GM18868 (cell line): Measurements from ENCODE around the gene LHB.
"Not testable (repeated sequence)": the region's sequence is repeated elsewhere in the genome, so short reads cannot be mapped to it uniquely, and the experiment has no call there.

Experiments used
- ATAC-seq: cut with Tn5 transposase; IDR thresholded peaks from one replicate; pipeline ENCODE4 v1.9.1; 2021; ENCODE audit warnings: mild to moderate bottlenecking, moderate library complexity; ENCODE audit not compliant: unreplicated experiment

LHB gene

DNA sequence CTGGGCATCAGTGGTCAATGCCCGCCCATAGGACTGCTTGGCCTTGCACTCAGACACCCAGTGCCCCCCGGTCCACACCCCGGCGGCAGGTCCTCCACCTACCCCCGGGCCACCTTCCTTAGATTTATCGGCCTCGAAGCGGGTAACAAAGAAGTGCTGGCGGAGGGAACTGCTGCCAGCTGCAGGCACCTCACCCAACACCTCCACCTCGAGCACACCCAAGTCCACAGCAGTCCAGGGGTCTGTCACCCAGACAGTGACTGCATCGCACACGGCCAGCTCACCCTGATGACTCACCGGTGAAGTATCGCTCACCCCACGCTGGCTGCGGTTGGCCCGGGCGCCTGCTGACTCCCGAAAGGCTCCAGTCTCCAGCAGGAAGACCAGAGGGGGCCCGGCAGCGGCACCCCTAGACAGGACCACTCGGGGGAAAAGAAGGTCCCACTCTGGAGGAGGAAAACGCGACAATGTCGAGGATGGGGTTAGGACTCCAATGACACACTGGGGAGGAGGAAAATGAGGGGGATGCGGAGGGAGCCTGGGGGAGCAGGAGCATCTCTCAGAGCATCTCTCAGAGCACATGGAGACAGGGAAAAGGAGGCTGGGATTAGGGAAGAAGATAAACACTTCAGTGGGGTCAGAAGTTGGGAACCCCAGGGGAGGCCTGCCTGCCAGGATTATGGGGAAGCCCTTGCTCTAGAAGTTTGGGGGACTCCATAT is 21.8 kb upstream of the LHB start:
- ATAC-seq: not testable (repeated sequence)

DNA sequence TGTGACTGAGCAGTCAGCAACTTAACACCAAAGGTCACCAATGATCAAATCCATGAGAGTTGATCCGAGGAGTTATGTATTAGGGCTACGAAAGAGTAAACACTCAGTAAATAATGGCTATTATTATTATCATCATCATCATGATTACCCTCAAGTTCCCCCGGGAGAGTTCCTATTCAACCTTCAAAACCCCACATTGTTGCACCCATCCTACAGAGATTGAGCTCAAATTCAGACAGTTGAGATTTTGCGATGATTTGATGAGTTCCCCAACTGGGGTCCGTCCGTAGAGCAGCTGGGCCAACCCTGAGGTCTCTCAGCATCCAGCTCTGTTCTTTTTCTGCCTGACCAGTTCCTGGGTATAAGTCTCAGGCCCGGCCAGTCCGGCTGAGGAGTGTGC is 21.2 kb upstream of the LHB start:
- not testable (repeated sequence) for ATAC-seq

DNA sequence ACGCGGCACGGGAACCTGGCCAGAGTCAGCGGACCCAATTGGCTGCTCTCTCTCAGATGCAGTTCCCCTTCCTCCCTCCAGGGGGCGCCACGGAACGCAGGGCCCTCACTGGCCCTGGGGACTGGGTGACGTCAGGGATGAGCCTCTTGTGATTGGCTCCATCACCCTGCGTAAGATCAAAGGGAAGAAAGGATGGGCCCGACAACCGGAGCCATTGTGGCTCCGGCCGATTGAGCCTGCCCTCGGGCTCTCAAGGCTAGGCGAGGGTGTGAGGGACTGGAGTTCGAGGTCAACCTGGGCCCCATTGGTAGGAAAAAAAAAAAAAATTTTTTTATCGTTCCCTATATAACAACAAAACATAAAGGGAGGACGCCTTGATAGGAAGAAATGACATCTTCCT is 19.9 kb upstream of the LHB start, which contains the start of gene CGB1:
Gene CGB1 (minus strand): TSS at position 81 of the 400 bp plus-strand sequence. CDS start 184 bp downstream, outside the sequence.
- not testable (repeated sequence) for ATAC-seq

DNA sequence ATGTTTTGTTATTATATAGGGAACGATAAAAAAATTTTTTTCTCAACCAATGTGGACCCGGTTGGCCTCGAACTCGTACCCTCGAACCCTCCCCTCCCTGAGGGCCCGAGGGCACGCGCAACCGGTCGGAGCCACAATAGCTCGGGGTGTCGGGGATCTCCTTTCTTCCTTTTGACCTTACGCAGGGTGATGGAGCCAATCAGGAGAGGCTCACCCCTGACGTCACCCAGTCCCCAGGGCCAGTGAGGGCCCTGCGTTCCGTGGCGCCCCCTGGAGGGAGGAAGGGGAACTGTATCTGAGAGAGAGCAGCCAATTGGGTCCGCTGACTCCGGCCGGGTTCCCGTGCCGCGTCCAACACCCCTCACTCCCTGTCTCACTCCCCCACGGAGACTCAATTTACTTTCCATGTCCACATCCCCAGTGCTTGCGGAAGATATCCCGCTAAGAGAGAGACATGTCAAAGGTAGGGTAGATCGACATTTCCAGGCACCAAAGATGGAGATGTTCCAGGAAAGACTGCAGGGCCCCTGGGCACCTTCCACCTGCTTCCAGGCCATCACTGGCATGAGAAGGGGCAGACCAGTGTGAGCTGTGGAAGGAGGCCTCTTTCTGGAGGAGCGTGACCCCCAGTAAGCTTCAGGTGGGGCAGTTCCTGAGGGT is 14.9 kb upstream of the LHB start, which contains the start of gene CGB2:
Gene CGB2 (plus strand): TSS at position 249 of the 660 bp plus-strand sequence. CDS start 206 bp downstream, at position 455.
- not testable (repeated sequence) for ATAC-seq

DNA sequence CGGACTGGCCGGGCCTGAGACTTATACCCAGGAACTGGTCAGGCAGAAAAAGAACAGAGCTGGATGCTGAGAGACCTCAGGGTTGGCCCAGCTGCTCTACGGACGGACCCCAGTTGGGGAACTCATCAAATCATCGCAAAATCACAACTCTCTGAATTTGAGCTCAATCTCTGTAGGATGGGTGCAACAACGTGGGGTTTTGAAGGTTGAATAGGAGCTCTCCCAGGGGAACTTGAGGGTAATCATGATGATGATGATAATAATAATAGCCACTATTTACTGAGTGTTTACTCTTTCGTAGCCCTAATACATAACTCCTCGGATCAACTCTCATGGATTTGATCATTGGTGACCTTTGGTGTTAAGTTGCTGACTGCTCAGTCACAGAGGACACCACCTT is 13.4 kb upstream of the LHB start:
- not testable (repeated sequence) for ATAC-seq

DNA sequence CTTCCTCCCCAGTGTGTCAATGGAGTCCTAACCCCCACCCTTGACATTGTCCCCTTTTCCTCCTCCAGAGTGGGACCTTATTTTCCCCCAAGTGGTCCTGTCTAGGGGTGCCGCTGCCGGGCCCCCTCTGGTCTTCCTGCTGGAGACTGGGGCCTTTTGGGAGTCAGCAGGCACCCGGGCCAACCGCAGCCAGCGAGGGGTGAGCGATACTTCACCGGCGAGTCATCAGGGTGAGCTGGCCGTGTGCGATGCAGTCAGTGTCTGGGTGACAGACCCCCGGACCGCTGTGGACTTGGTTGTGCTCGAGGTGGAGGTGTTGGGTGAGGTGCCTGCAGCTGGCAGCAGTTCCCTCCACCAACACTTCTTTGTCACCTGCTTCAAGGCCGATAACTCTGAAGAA is 12.9 kb upstream of the LHB start:
- ATAC-seq: not testable (repeated sequence)

DNA sequence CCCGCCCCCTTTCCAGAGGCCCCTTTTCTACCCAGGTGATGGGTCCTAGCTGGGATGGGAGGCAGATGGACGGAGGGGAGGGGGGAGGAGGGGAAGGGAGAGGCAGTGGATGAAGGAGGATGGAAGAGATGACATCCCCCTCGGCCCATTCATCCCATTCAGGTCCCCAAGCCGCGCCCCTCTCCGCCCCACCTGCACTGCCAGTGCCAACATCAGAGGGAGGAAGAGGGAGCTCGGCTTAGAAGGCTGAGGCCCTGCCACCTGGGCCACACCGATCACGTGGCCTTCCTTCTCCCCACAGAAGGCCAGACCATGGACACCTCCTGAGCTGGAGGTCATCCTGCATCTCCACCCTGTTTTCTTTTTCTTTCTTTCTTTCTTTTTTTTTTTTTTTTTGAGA is 11.8 kb upstream of the LHB start:
- not testable (repeated sequence) for ATAC-seq

DNA sequence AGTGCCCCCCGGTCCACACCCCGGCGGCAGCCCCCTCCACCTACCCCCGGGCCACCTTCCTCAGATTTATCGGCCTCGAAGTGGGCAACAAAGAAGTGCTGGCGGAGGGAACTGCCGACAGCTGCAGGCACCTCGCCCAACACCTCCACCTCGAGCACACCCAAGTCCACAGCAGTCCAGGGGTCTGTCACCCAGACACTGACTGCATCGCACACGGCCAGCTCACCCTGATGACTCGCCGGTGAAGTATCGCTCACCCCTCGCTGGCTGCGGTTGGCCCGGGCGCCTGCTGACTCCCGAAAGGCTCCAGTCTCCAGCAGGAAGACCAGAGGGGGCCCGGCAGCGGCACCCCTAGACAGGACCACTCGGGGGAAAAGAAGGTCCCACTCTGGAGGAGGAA is 8.7 kb upstream of the LHB start:
- ATAC-seq: not testable (repeated sequence)

DNA sequence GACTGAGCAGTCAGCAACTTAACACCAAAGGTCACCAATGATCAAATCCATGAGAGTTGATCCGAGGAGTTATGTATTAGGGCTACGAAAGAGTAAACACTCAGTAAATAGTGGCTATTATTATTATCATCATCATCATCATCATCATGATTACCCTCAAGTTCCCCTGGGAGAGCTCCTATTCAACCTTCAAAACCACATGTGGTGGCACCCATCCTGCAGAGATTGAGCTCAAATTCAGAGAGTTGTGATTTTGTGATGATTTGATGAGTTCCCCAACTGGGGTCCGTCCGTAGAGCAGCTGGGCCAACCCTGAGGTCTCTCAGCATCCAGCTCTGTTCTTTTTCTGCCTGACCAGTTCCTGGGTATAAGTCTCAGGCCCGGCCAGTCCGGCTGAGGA is 8.2 kb upstream of the LHB start:
- not testable (repeated sequence) for ATAC-seq

DNA sequence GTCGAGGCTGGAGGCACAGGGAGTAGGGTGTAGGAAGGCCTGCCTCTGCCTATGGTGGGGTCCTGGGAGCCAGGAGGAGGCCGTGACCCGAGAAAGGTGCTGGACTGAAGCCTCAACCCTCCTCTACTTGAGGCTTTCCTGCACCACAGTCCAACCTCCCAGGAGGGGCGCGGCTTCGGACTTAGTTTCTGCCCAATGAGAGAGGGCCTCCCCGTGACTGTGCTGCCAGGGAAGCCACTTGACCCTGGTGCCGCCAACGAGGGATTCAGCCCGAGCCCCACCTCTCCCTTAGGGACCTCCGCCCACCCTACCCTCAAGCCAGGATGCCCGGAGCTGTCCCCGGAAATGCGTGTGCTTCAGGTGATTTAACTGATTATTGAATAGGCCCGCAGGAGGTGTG is 7.3 kb upstream of the LHB start, which contains the start of gene CGB3:
Gene CGB3 (minus strand): TSS at position 101 of the 400 bp plus-strand sequence. CDS start 362 bp downstream, outside the sequence.
- not testable (repeated sequence) for ATAC-seq

DNA sequence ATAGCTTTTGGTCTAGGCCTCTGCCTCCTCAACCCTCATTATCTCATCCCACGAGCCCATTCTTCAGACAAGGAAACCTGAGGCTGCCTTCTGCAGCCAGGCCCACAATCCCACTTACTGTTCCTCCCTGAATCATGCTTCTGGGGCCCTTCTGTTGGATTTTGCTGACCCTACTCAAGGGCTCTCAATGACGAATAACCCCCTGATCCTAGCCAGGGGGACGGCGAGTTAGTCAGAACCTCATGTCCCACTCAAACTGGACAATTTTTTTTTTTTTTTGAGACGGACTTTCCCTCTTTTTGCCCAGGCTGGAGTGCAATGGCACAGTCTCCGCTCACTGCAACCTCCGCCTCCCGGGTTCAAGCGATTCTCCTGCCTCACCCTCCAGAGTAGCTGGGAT is 5.2 kb upstream of the LHB start:
- ATAC-seq: no peak

DNA sequence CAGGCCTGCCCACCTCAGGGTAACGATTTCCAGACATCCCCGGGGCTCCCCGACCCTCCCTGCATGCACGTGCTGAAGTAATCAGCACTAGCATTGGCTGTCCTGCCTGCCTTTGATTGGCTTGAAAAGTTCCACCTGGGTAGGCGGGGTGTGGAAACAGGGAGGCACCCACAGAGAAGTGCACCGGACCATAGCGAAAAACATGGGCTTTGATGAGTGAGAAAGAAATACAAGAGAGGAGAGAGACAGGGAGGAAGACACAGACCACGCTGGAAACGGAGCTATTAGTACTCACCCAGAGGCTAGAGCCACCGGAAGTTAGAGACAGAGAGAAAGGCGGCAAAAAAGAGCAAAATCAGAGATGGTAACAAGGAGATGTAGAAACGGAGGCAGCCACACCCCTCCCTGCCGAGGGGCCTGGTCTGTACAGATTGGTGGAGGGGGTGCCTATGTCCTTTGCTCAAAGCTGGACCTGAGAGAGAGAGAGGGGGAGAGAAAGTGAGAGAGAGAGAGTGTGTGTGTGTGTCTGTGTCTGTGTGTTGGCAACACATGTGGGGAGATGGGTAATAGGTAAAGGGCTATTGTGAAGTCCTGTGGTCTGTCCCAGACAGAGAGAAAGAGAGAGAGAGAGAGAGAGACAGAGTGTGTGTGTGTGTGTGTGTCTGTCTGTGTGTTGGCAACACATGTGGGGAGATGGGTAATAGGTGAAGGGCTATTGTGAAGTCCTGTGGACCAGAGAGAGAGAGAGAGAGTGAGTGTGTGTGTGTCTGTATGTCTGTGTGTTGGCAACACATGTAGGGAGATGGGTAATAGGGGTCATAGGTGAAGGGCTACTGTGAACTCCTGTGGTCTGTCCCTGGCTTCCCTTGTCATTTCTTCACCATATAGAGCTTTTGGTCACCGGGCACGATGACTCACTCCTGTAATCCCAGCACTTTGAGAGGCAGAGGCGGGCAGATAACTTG is 4.3 kb upstream of the LHB start:
- no peak for ATAC-seq

DNA sequence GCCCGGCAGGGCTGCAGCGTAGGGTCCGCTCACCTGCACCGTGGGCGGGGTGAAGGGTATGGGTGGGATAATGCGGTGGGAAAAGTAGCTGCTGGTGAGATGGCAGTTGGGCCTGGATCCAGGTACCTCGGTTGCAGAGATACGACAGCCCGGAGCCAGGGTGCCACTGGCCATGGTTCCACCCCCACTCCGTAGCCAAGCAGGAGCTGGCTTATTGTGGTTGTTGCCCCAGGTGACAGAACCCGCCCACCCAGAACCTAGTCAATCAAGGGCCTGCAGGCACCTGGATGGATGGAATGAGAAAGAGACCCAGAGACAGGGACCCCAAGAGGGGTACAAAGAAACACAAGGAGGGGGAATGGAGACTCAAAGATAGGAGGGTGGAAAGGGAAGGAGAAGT is 3.5 kb upstream of the LHB start:
- no peak for ATAC-seq

DNA sequence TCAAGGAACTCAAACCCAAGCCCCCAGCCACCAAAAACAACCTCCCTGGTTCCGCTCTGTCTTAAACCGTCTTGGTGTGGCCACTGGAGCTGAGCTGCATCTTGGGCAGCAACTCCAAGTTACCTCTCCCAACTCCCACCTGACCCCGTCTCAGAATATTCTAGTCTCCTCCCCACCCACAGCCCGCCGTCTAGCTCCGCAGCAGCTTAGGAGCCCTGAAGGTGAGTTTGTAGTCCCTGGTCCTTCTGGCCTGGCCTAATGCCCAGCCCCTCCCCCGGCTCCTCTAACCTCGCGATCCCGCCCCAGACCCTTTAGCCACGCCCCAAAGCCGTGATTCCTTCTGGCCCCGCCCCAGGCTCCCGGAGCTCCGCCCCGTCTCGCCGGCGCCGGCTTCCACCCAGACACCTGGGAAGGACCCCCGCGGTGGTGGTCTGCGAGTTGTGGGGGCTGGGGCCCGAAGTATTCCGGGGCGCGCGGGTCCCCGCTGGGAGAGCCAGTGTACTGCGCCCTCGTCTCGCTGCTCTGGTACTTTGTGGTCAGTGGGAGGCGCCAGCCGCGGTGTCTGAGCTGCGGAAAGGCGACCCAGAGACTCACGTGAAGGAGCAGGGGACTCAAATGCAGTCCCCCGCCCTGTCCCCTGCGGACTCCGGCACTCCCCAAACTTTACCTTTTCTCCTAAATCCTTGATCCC is 2.5 kb upstream of the LHB start:
- ATAC-seq: no peak

DNA sequence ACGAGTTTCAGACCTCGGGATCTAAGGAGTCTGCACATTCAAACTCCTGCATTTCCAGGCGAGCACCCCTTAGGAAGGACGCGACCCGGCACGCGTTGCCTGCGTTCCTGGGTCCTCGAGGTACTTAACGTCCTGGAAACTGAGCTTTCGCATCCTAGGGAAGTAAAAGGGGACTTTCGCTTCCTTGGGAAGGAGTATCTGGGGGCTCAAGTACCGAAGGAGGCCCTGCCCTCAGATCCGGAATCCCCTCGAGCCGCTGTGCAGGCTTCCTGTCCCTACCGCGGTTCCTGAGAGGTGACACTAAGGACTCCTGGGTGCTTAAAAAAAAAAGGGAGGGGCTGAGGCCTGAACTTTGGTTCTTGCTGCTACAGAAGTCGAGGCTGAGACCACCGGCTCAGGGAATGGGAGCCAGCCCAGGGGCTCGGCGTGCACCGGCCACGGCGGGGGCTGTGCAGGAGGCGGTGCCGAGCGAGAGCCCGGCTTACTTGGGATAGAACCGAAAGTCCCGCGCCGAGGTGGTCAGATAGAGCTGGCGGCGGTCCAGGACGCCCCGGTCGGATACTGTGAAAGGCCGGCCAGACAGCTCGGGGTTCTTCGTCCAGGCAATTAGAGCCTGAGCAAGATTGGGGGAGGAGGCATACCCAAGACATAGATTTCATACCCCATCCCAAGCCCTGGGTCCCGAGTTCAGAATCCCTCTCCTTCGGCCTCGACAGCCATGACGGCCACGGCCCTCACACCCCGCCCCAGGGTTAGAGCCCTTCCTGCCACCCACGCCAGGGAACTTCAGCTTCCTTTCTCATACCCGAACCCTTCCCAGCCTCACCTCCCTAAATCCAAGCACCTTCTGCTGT is 1.7 kb upstream of the LHB start:
- ATAC-seq: not testable (repeated sequence)

DNA sequence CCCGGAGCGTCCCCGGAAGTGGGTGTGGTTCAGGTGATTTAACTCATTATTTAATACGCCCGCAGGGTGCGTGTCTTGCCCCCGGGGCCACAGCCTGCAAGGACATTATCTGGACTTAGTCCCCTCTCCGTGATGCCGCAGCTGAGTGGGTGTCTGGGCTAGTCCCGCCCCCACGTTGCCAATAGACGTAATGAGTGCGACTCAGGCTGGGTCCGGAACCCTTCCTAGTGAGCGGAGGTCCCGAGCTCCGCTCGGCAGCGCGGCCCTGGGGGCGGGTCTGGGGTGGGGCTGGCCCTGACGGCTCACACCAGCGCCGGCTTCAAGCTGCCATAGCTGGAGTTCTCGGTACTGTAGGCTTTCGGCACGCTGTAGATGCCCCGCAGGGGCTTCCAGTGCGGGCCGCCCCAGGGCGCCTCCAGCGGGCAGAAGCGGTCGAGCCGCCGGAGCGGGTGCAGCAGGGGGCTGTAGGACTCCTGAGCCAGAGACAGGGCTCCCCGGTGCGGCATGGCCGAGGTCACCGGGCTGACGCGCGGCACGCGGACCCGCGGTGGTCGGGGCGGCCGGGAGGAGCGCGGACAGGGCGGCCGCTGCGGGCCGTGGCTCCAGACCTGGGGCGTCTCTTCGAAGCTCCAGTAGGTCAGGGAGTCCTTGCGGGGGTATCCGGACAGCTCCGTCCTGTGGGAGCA is 918 bp upstream of the LHB start:
- no peak for ATAC-seq

DNA sequence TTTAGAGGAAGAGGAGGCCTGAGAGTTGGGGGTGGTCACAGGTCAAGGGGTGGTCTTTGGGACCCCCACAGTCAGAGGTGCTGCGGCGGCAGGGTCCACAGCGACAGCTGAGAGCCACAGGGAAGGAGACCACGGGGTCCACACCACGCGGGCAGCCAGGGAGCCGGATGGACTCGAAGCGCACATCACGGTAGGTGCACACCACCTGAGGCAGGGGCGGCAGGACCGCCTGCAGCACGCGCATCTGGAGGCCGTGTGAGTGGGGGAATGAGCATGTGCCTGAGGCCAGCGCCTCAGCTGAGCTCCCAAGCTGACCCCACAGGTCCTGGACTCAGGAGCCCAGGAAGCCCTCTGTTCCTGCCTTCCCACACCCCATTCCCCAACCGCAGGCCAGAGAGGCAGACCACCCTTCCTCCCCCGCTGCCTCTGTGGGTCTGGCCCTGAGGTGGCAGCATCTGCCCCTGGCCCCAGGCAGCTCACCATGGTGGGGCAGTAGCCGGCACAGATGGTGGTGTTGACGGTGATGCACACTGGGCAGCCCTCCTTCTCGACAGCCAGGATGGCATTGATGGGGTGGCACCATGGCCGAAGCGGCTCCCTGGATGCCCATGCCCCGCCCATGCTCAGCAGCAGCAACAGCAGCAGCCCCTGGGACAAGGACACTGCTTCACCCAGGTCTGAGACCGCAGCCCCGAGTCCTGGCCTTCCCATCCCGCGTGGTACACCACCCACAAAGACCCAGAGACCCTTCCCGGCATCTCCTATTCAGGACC is 638 bp downstream of the LHB start:
- no peak for ATAC-seq

DNA sequence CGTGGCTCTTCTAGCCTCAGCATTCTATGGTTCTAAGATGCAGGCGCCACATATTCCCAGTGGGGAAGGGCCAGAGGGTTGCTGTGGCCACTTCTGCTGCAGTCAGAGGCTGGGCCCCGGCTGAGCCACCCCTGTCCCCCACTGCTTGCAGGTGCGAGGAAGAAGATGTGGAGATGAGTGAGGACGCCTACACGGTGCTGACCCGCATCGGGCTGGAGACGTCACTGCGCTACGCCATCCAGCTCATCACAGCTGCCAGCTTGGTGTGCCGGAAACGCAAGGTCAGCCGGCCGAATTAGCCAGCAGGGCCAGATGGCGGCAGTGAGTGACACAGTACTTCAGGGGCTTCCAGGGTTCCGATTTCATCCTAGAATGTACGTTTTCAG is 2.0 kb downstream of the LHB start:
- no peak for ATAC-seq
